WI38 (cell line): ENCODE measurements around the gene IFITM2.

Experiments used
- H3K4me3 ChIP-seq: 2 replicates; pipeline ENCODE4 v1.5.1; 2011; ENCODE audit warnings: low read depth, mild to moderate bottlenecking, control low read depth, low read length
- TF ChIP-seq, protein P1 (sequence below): IDR thresholded peaks from 2 replicates; pipeline ENCODE4 v1.5.1; 2012; ENCODE audit warnings: low read depth, mild to moderate bottlenecking, control low read depth, low read length

The IFITM2 gene

GRCh38 chr11:292211-293121 lies 15.2 kb upstream of the IFITM2 start:
- no peak overlapping the region for H3K4me3 ChIP-seq
- TF ChIP-seq, protein P1, sequence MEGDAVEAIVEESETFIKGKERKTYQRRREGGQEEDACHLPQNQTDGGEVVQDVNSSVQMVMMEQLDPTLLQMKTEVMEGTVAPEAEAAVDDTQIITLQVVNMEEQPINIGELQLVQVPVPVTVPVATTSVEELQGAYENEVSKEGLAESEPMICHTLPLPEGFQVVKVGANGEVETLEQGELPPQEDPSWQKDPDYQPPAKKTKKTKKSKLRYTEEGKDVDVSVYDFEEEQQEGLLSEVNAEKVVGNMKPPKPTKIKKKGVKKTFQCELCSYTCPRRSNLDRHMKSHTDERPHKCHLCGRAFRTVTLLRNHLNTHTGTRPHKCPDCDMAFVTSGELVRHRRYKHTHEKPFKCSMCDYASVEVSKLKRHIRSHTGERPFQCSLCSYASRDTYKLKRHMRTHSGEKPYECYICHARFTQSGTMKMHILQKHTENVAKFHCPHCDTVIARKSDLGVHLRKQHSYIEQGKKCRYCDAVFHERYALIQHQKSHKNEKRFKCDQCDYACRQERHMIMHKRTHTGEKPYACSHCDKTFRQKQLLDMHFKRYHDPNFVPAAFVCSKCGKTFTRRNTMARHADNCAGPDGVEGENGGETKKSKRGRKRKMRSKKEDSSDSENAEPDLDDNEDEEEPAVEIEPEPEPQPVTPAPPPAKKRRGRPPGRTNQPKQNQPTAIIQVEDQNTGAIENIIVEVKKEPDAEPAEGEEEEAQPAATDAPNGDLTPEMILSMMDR: no peak

- TF ChIP-seq, protein P1: no peak
- H3K4me3 ChIP-seq: no peak overlapping the region
Measured at GRCh38 chr11:293271-293851, 14.3 kb upstream of the IFITM2 start.

DNA sequence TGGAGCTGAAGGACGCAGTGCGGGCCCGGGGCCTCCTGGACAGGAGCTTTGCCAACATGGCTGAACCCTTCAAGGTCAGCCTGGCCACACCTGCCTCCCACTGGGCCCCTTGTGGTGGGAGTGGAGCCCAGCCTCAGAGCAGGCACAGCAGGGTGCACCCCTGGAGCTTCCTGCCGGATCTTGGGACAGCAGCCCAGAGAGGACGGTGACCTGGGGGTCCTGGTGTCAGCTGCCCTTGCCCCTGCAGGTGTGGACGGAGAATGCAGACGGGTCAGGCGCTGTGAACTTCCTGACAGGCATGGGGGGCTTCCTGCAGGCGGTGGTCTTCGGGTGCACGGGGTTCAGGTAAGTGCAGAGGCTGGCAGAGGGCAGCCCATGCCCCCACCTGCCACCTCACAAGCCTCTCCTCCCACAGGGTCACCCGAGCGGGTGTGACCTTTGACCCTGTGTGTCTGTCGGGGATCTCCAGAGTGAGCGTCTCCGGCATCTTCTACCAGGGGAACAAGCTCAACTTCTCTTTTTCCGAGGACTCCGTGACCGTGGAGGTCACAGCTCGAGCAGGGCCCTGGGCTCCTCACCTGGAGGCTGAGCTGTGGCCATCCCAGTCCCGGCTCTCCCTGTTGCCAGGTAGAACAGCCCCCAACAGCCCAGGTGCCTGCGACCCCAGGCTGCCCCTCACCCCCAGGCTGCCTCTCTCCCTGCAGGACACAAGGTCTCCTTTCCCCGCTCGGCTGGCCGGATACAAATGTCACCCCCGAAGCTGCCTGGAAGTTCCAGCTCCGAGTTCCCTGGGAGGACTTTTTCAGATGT lies 13.6 kb upstream of the IFITM2 start:
- TF ChIP-seq, protein P1: no peak
- no peak overlapping the region for H3K4me3 ChIP-seq

GRCh38 chr11:294780-295179 lies 12.8 kb upstream of the IFITM2 start:
- TF ChIP-seq, protein P1: no peak
- no peak overlapping the region for H3K4me3 ChIP-seq

DNA sequence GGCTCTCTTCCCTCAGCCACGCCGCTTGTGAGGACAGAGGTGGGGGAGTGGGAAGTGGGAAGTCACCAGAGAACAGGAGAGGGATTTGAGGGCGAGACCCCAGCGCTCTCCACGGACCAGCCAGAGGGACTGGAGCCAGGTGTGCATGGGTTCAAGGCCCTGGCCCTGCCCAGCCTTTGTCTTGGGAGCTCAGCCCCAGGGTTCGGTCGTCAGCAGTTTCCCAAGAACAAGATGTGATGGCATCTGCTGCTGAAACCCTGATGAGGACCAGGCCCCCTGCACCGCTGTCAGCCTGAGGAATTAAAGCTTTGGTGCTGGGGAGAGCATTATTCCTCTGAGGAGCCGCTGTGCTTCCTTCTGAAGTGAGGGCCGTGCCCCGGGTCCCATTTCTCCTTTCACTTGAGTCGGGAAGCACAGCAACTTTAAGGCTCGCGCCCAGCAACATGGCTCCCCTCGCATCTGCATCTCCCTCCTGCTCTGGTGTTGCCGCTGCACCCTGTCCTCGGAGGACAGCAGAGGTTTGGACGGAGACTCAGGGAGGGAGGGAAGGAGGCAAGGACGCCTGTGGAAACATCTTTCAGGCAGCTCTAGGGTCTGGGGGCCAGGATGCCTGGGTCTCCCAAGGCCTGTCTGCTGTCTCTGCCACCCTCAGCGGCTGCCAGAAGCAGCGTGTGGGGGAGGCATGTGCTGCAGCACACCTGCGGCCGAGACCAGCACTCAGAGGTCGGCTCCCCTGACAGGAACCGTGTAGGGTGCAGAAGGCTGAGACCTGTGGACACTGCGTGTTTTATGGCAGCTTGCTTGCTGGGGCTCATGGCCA lies 12.1 kb upstream of the IFITM2 start:
- TF ChIP-seq, protein P1: no peak
- no peak overlapping the region for H3K4me3 ChIP-seq

GRCh38 chr11:296171-297050 lies 11.2 kb upstream of the IFITM2 start:
- TF ChIP-seq, protein P1: no peak
- H3K4me3 ChIP-seq: no peak overlapping the region
